Adrenal gland (tissue), 12 donors: ENCODE data around the gene NCLN. TPM values are rescaled to one million over a fixed set of nuclear protein-coding genes. Genes with fewer than 3 reads are reported as not detected.

Experiments
- DNase-seq, 7 donors: peaks; one replicate each; pipeline ENCODE4 v3.0.0-alpha.2; 2019 to 2020
- H3K27ac ChIP-seq, 5 donors: fragments of 200-600 bp; sonication (generic) in 4 of 5; 1 replicate in 3 of 5; 2 replicates in 2 of 5; pipeline versions ENCODE4 v1.5.1 to v1.8.0; 2016 to 2020; ENCODE audit warnings: mild to moderate bottlenecking in 1 of 5
- H3K27me3 ChIP-seq: fragments of 200-600 bp; 2 replicates; pipeline ENCODE4 v1.8.0; 2021
- H3K36me3 ChIP-seq, 2 donors: fragments of 200-600 bp; replicated peaks in 1 of 2; 1 replicate in 1 of 2; 2 replicates in 1 of 2; pipeline versions ENCODE4 v1.5.1 to v1.8.0; 2018 to 2022
- H3K4me1 ChIP-seq, 2 donors: fragments of 200-600 bp; replicated peaks in 1 of 2; 1 replicate in 1 of 2; 2 replicates in 1 of 2; pipeline versions ENCODE4 v1.5.1 to v1.8.0; 2018 to 2021
- H3K4me3 ChIP-seq, 4 donors: fragments of 200-600 bp; sonication (generic) in 3 of 4; one replicate each; pipeline ENCODE4 v1.5.1; 2016 to 2018
- H3K9me3 ChIP-seq, 3 donors: fragments of 200-600 bp; sonication (generic) in 1 of 3; replicated peaks in 1 of 3; 1 replicate in 2 of 3; 2 replicates in 1 of 3; pipeline versions ENCODE4 v1.5.1 to v1.8.0; 2016 to 2021
- POLR2A ChIP-seq, 2 donors: fragments of 450-650 bp; IDR thresholded peaks; one replicate each; pipeline ENCODE4 v1.6.1; 2017; ENCODE audit warnings: antibody characterized with exemption in 2 of 2, mild to moderate bottlenecking in 2 of 2, moderate library complexity in 1 of 2
- WGBS, 4 donors: extraction: QIAGEN DNeasy Blood & Tissue Kit in 2 of 4; methylation state at CpG; one replicate each; pipeline versions ENCODE4 v1.1.5 to v1.1.7; 2013 to 2017; 5-methylcytosine and 5-hydroxymethylcytosine counted together
- intact Hi-C, 2 donors: fragments of 100-400 bp; cut with DNase I; formaldehyde crosslinking; loops; one replicate each; pipeline versions ENCODE4 v1.14.1 to v1.15.0; 2022 to 2023
- polyA plus RNA-seq, 3 donors: library from polyadenylated mRNA; stranded (reverse); fragments of 200-250 nt in 2 of 3; fragments of 350-450 nt in 1 of 3; fragmentation: Illumina TruSeq in 1 of 3; extraction: RNeasy Lipid Tissue Mini Kit (QIAGEN cat#74804) in 1 of 3; gene quantifications; one replicate each; pipeline ENCODE4 v1.2.3, GENCODE V29; 2013 to 2014
- total RNA-seq, 9 donors: library from RNA; depleted of rRNA in 4 of 9; stranded (reverse); fragments of >200 nt in 4 of 9; fragments of 120-200 nt in 1 of 9; fragmentation: NEBNext Ultra II Directional in 1 of 9; extraction: Animal tissue kit (Norgen Biotek cat#: 25700) in 1 of 9; gene quantifications; one replicate each; pipeline versions ENCODE4 v1.1.0 to v1.2.4, GENCODE V29; 2013 to 2023
- TF ChIP-seq, protein P1 (sequence below), 6 experiments: fragments of 450-650 bp in 4 of 6; fragments of 200-600 bp in 2 of 6; sonication (generic) in 1 of 6; IDR thresholded peaks; 1 replicate in 5 of 6; 2 replicates in 1 of 6; pipeline versions ENCODE4 v1.5.1 to v1.8.0; 2016 to 2021; ENCODE audit warnings: antibody characterized with exemption in 6 of 6, mild to moderate bottlenecking in 2 of 6, moderate library complexity in 1 of 6
- donor health status: healthy with polysubstance abuse.
- donor health status: Bipolar disorder and iron deficiency.
- donor health status: DM: yes; HTN: yes; CAD: no.
- donor health status: DM: no; HTN: no; CAD: no.
- donor health status: DM: no; HTN: no; CAD: no.
- donor health status: DM: yes; HTN: yes; CAD: no.

Gene NCLN
- total and polyA plus RNA-seq, 12 donors, result 51.5 to 193 (median 94.0) TPM

DNA sequence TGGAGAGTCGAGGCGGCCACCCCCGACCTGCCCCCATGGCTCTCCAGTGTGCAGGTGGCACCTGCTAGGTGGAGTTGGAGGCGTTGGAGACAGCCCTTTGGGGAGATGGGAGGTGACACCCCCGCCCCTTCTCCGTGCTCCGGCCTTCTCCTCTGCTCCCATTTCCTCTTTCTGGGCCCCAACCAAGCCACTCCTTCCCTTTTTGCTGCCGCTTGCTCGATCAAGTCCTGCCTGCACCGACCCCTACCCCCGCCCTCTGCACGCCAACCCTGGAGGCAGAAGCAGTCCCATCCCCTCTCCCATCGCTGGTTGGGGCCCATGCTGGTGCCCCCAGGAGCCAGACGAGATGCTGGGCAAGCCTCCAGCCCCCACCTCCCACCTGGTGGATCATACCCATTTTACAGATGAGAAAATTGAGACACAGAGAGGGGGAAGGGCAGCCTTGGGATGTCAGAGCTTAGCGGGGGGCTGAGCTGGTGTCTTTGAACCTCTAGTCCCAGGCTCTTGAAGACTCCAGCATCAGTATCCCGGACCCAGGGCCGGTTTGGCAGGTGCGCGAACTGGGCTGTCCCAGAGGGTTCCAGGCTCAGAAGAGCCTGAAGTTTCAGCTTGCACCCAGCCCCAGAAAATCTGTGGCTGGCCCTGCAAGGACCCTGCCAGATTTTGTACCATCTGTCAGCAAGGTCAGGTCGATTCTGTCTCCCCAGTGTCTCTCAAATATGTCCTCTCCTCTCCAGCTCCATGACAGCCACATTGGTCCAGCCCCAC lies 39.6 kb upstream of the NCLN start:
- WGBS, 4 donors, result 57 to 68% (median 64%) methylated on average over 16 to 20 of the region's 20 CpGs
- Histone ChIP-seq H3K27me3 (no peaks in the 10 kb centered on the region), H3K27ac (peak overlapping the region in 1 of 5 donors; percentile 63), H3K4me3 (no peak overlapping the region), H3K4me1 (peaks cover 0 to 15% of the 10 kb centered on the region in 2 donors), H3K9me3 (no peaks in the 10 kb centered on the region), H3K36me3 (no peaks in the 10 kb centered on the region)
- no peak for TF ChIP-seq POLR2A (IDR thresholded peaks at IDR 0.05)
- TF ChIP-seq, protein P1, sequence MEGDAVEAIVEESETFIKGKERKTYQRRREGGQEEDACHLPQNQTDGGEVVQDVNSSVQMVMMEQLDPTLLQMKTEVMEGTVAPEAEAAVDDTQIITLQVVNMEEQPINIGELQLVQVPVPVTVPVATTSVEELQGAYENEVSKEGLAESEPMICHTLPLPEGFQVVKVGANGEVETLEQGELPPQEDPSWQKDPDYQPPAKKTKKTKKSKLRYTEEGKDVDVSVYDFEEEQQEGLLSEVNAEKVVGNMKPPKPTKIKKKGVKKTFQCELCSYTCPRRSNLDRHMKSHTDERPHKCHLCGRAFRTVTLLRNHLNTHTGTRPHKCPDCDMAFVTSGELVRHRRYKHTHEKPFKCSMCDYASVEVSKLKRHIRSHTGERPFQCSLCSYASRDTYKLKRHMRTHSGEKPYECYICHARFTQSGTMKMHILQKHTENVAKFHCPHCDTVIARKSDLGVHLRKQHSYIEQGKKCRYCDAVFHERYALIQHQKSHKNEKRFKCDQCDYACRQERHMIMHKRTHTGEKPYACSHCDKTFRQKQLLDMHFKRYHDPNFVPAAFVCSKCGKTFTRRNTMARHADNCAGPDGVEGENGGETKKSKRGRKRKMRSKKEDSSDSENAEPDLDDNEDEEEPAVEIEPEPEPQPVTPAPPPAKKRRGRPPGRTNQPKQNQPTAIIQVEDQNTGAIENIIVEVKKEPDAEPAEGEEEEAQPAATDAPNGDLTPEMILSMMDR (IDR thresholded peaks at IDR 0.05), result no peak
- intact Hi-C loops, result no loop called here
- peak in 3 of 7 donors; percentile 42 to 66 (median 51) for DNase-seq

DNA sequence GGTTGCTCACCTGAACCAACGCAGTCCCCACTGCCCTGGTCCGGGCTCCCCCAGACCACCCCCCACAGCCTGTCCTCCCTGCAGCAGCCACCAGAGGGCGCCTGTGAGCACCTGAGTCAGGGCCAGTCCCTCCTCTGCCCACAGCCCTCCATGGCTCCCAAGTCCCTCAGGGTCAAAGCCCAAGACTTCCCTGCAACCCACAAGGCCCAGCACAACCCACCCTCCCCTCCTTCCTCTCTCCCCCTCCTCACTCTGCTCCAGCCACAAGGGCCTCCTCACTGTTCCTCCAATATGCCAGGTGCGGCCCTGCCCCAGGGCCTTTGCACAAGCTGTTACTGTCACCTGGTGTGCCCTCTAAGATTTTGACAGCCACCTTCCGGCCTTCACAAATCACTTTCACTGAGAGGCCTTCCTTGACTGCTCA lies 39.0 kb upstream of the NCLN start:
- no peaks in the 10 kb centered on the region for H3K27me3 ChIP-seq
- H3K4me1 ChIP-seq, result peaks cover 0 to 10% of the 10 kb centered on the region in 2 donors
- TF ChIP-seq, protein P1 (IDR thresholded peaks at IDR 0.05), result peak; percentile 37 to 68 (median 58)
- TF ChIP-seq POLR2A (IDR thresholded peaks at IDR 0.05), result no peak
- no peak overlapping the region for H3K4me3 ChIP-seq
- no peak overlapping the region for H3K27ac ChIP-seq
- WGBS, 4 donors, result 50 to 61% (median 53%) methylated on average over 5 of the region's 5 CpGs
- intact Hi-C loops, result no loop called here
- peak in 1 of 7 donors; percentile 34 for DNase-seq
- H3K9me3 ChIP-seq, result no peaks in the 10 kb centered on the region
- H3K36me3 ChIP-seq, result no peaks in the 10 kb centered on the region

DNA sequence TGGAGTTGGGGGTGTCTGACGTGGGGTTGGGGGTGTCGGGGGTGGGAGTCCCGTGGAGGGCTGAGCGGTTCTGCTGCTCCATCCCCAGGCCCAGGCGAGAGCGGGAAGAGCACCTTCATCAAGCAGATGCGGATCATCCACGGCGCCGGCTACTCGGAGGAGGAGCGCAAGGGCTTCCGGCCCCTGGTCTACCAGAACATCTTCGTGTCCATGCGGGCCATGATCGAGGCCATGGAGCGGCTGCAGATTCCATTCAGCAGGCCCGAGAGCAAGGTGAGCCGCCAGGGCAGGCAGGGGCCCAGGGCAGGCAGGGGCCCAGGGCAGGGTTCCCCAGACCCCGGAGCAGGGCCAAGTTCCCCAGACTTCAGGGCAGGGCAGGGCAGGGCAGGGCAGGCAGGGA lies 37.2 kb upstream of the NCLN start:
- intact Hi-C loops, result no loop called here
- no peak for DNase-seq
- no peaks in the 10 kb centered on the region for H3K27me3 ChIP-seq
- TF ChIP-seq, protein P1 (IDR thresholded peaks at IDR 0.05), result no peak
- TF ChIP-seq POLR2A (IDR thresholded peaks at IDR 0.05), result no peak
- no peaks in the 10 kb centered on the region for H3K9me3 ChIP-seq
- 83 to 93% (median 86%) methylated on average over 9 to 20 of the region's 20 CpGs for WGBS, 4 donors
- H3K36me3 ChIP-seq, result no peaks in the 10 kb centered on the region
- H3K4me1 ChIP-seq, result no peaks in the 10 kb centered on the region
- H3K27ac ChIP-seq, result no peak overlapping the region
- no peak overlapping the region for H3K4me3 ChIP-seq

DNA sequence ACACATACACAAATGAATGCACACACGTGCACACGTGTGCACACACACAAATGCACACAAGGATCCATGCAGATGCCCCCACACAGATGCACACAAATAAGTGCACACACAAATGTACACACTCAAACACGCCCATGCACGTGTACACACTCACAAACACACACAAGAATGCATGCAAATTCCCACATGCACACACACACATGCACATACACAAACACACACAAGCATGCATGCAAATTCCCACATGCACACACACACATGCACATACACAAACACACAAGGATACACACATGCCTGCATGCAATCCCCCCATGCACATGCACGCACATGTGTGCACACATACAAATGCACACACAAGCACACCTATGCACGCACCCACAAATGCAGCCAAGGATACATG lies 36.6 kb upstream of the NCLN start:
- H3K27me3 ChIP-seq, result no peaks in the 10 kb centered on the region
- intact Hi-C loops, result no loop called here
- H3K36me3 ChIP-seq, result no peaks in the 10 kb centered on the region
- TF ChIP-seq POLR2A (IDR thresholded peaks at IDR 0.05), result no peak
- TF ChIP-seq, protein P1 (IDR thresholded peaks at IDR 0.05), result no peak
- no peaks in the 10 kb centered on the region for H3K9me3 ChIP-seq
- DNase-seq, result no peak
- WGBS, 4 donors, result 72 to 86% (median 83%) methylated on average over 6 of the region's 6 CpGs
- no peaks in the 10 kb centered on the region for H3K4me1 ChIP-seq
- H3K4me3 ChIP-seq, result no peak overlapping the region
- H3K27ac ChIP-seq, result no peak overlapping the region
